ENCODE results near the gene LKAAEAR1. TPM values are rescaled to one million over a fixed set of nuclear protein-coding genes. Genes with fewer than 3 reads are reported as not detected.
A peak's percentile ranks its signal among the peaks of the same experiment; 100 is the strongest.
"Not testable (repeated sequence)": the region's sequence is repeated elsewhere in the genome, so short reads cannot be mapped to it uniquely, and the experiment has no call there.

The LKAAEAR1 gene
- not detected in 2 replicates for total RNA-seq

GRCh38 chr20:64083804-64084684 is at the start of gene LKAAEAR1:
LKAAEAR1 (minus strand) TSS chr20:64084398; CDS start chr20:64084219, 179 bp downstream.
- Histone ChIP-seq H3K27me3 (ENCODE audit: control insufficient read depth, insufficient read depth, low read length) (peaks cover 54% of the 10 kb centered on the region), H3K36me3 (ENCODE audit: control insufficient read depth, insufficient read depth, low read length) (no peaks in the 10 kb centered on the region), H3K4me3 (ENCODE audit: low read depth, low read length) (peak within 1 kb of the TSS; percentile 30)
- TF ChIP-seq CTCF (IDR thresholded peaks at IDR 0.05; ENCODE audit: insufficient read depth, low read length, poor library complexity, severe bottlenecking) = no peak
- DNase-seq (ENCODE audit: low read depth) = no peak

GRCh38 chr20:64131406-64131805 is 47.2 kb upstream of the LKAAEAR1 start:
- TF ChIP-seq CTCF (IDR thresholded peaks at IDR 0.05; ENCODE audit: insufficient read depth, low read length, poor library complexity, severe bottlenecking) = peak; percentile 29
- peaks cover 3% of the 10 kb centered on the region for H3K27me3 ChIP-seq (ENCODE audit: control insufficient read depth, insufficient read depth, low read length)
- no peak for DNase-seq (ENCODE audit: low read depth)
- H3K36me3 ChIP-seq (ENCODE audit: control insufficient read depth, insufficient read depth, low read length) = no peaks in the 10 kb centered on the region
- no peak overlapping the region for H3K4me3 ChIP-seq (ENCODE audit: low read depth, low read length)

- peaks cover 3% of the 10 kb centered on the region for H3K27me3 ChIP-seq (ENCODE audit: control insufficient read depth, insufficient read depth, low read length)
- no peak for TF ChIP-seq CTCF (IDR thresholded peaks at IDR 0.05; ENCODE audit: insufficient read depth, low read length, poor library complexity, severe bottlenecking)
- no peak for DNase-seq (ENCODE audit: low read depth)
These were observed 46.7 kb upstream of the LKAAEAR1 start for GRCh38 chr20:64130876-64131275.

GRCh38 chr20:64130271-64130670 is 46.1 kb upstream of the LKAAEAR1 start:
- no peak for DNase-seq (ENCODE audit: low read depth)
- no peak for TF ChIP-seq CTCF (IDR thresholded peaks at IDR 0.05; ENCODE audit: insufficient read depth, low read length, poor library complexity, severe bottlenecking)
- Histone ChIP-seq H3K27me3 (ENCODE audit: control insufficient read depth, insufficient read depth, low read length) (peaks cover 3% of the 10 kb centered on the region), H3K4me3 (ENCODE audit: low read depth, low read length) (no peak overlapping the region), H3K36me3 (ENCODE audit: control insufficient read depth, insufficient read depth, low read length) (no peaks in the 10 kb centered on the region)

More at GRCh38 chr20:64130876-64131275, 46.7 kb upstream of the LKAAEAR1 start:
- no peaks in the 10 kb centered on the region for H3K36me3 ChIP-seq (ENCODE audit: control insufficient read depth, insufficient read depth, low read length)
- H3K4me3 ChIP-seq (ENCODE audit: low read depth, low read length) = no peak overlapping the region

GRCh38 chr20:64129146-64129782 is 45.1 kb upstream of the LKAAEAR1 start:
- Histone ChIP-seq H3K36me3 (ENCODE audit: control insufficient read depth, insufficient read depth, low read length) (no peaks in the 10 kb centered on the region), H3K27me3 (ENCODE audit: control insufficient read depth, insufficient read depth, low read length) (peaks cover 3% of the 10 kb centered on the region), H3K4me3 (ENCODE audit: low read depth, low read length) (no peak overlapping the region)
- DNase-seq (ENCODE audit: low read depth) = no peak
- no peak for TF ChIP-seq CTCF (IDR thresholded peaks at IDR 0.05; ENCODE audit: insufficient read depth, low read length, poor library complexity, severe bottlenecking)

GRCh38 chr20:64123517-64123916 is 39.3 kb upstream of the LKAAEAR1 start:
- DNase-seq (ENCODE audit: low read depth) = not testable (repeated sequence)

GRCh38 chr20:64122927-64123326 is 38.7 kb upstream of the LKAAEAR1 start:
- H3K4me3 ChIP-seq (ENCODE audit: low read depth, low read length); H3K36me3 ChIP-seq (ENCODE audit: control insufficient read depth, insufficient read depth, low read length); DNase-seq (ENCODE audit: low read depth): not testable (repeated sequence)

More at GRCh38 chr20:64123517-64123916, 39.3 kb upstream of the LKAAEAR1 start:
- H3K4me3 ChIP-seq (ENCODE audit: low read depth, low read length); H3K36me3 ChIP-seq (ENCODE audit: control insufficient read depth, insufficient read depth, low read length): not testable (repeated sequence)
- peaks cover 11% of the 10 kb centered on the region for H3K27me3 ChIP-seq (ENCODE audit: control insufficient read depth, insufficient read depth, low read length)

More at GRCh38 chr20:64122927-64123326, 38.7 kb upstream of the LKAAEAR1 start:
- peaks cover 11% of the 10 kb centered on the region for H3K27me3 ChIP-seq (ENCODE audit: control insufficient read depth, insufficient read depth, low read length)
